HG02870 (cell line): Measurements from ENCODE around the gene UPK3A.
"Not testable (repeated sequence)": the region's sequence is repeated elsewhere in the genome, so short reads cannot be mapped to it uniquely, and the experiment has no call there.

ENCODE experiments used
- ATAC-seq: cut with Tn5 transposase; IDR thresholded peaks from one replicate; pipeline ENCODE4 v1.9.1; 2021; ENCODE audit warnings: mild to moderate bottlenecking, moderate library complexity; ENCODE audit not compliant: unreplicated experiment

Gene UPK3A

GRCh38 chr22:45254789-45255278 lies 29.9 kb upstream of the UPK3A start:
- ATAC-seq = peak; percentile 67

- ATAC-seq = not testable (repeated sequence)
Measured at GRCh38 chr22:45257941-45258340, 26.8 kb upstream of the UPK3A start.

GRCh38 chr22:45259754-45260394 lies 24.9 kb upstream of the UPK3A start:
- no peak for ATAC-seq

GRCh38 chr22:45260395-45260759 lies 24.4 kb upstream of the UPK3A start:
- ATAC-seq = not testable (repeated sequence)

- ATAC-seq = no peak
Measured at GRCh38 chr22:45261407-45262088, 23.2 kb upstream of the UPK3A start.

GRCh38 chr22:45262195-45262930 lies 22.4 kb upstream of the UPK3A start:
- ATAC-seq = no peak

- ATAC-seq = peak; percentile 19
Measured at GRCh38 chr22:45262931-45263462, 21.8 kb upstream of the UPK3A start.

GRCh38 chr22:45263463-45264269 lies 21.1 kb upstream of the UPK3A start:
- ATAC-seq = peak; percentile 67

GRCh38 chr22:45265535-45265934 lies 19.2 kb upstream of the UPK3A start:
- no peak for ATAC-seq

- ATAC-seq = no peak
Measured at GRCh38 chr22:45268167-45268957, 16.4 kb upstream of the UPK3A start.

- no peak for ATAC-seq
Measured at GRCh38 chr22:45268958-45269844, 15.5 kb upstream of the UPK3A start.

GRCh38 chr22:45270095-45271020 lies 14.4 kb upstream of the UPK3A start:
- ATAC-seq = no peak

GRCh38 chr22:45271667-45272201 lies 13.0 kb upstream of the UPK3A start:
- ATAC-seq = no peak

GRCh38 chr22:45272498-45272897 lies 12.3 kb upstream of the UPK3A start:
- no peak for ATAC-seq

- ATAC-seq = no peak
Measured at GRCh38 chr22:45273452-45274075, 11.2 kb upstream of the UPK3A start.

GRCh38 chr22:45276507-45277105 lies 8.1 kb upstream of the UPK3A start:
- no peak for ATAC-seq

GRCh38 chr22:45277720-45278119 lies 7.0 kb upstream of the UPK3A start:
- not testable (repeated sequence) for ATAC-seq
